ENCODE data around the gene HSP90AA1.
"Not testable (repeated sequence)": the region's sequence is repeated elsewhere in the genome, so short reads cannot be mapped to it uniquely, and the experiment has no call there.

HSP90AA1 gene

GRCh38 chr14:102078361-102078791 is 8.5 kb downstream of the HSP90AA1 start:
- not testable (repeated sequence) for DNase-seq (ENCODE audit: low read depth, low spot score); H3K4me3 ChIP-seq (ENCODE audit: low read length)

- DNase-seq (ENCODE audit: low read depth, low spot score): no peak
- H3K4me3 ChIP-seq (ENCODE audit: low read length): no peak overlapping the region
Observed at GRCh38 chr14:102077382-102077709, 9.5 kb downstream of the HSP90AA1 start.

GRCh38 chr14:102075155-102075554 is 11.7 kb downstream of the HSP90AA1 start:
- DNase-seq (ENCODE audit: low read depth, low spot score): no peak
- H3K4me3 ChIP-seq (ENCODE audit: low read length): no peak overlapping the region

- H3K4me3 ChIP-seq (ENCODE audit: low read length): no peak overlapping the region
- DNase-seq (ENCODE audit: low read depth, low spot score): no peak
Observed at GRCh38 chr14:102074415-102074964, 12.4 kb downstream of the HSP90AA1 start.

- no peak for DNase-seq (ENCODE audit: low read depth, low spot score)
Observed at GRCh38 chr14:102071283-102071998, 15.4 kb downstream of the HSP90AA1 start.

GRCh38 chr14:102066041-102066451 is 20.8 kb downstream of the HSP90AA1 start:
- DNase-seq (ENCODE audit: low read depth, low spot score): no peak
- no peak overlapping the region for H3K4me3 ChIP-seq (ENCODE audit: low read length)

More at GRCh38 chr14:102071283-102071998, 15.4 kb downstream of the HSP90AA1 start:
- no peak overlapping the region for H3K4me3 ChIP-seq (ENCODE audit: low read length)

GRCh38 chr14:102064590-102064989 is 22.3 kb downstream of the HSP90AA1 start:
- DNase-seq (ENCODE audit: low read depth, low spot score); H3K4me3 ChIP-seq (ENCODE audit: low read length): not testable (repeated sequence)

GRCh38 chr14:102063808-102064429 is 22.9 kb downstream of the HSP90AA1 start:
- DNase-seq (ENCODE audit: low read depth, low spot score): no peak
- H3K4me3 ChIP-seq (ENCODE audit: low read length): no peak overlapping the region

- no peak overlapping the region for H3K4me3 ChIP-seq (ENCODE audit: low read length)
- DNase-seq (ENCODE audit: low read depth, low spot score): peak; percentile 87
Observed at GRCh38 chr14:102063109-102063807, 23.6 kb downstream of the HSP90AA1 start.

GRCh38 chr14:102058961-102059360 is 27.9 kb downstream of the HSP90AA1 start:
- DNase-seq (ENCODE audit: low read depth, low spot score): no peak
- H3K4me3 ChIP-seq (ENCODE audit: low read length): no peak overlapping the region

GRCh38 chr14:102058146-102058545 is 28.7 kb downstream of the HSP90AA1 start:
- DNase-seq (ENCODE audit: low read depth, low spot score): no peak
- no peak overlapping the region for H3K4me3 ChIP-seq (ENCODE audit: low read length)

- no peak overlapping the region for H3K4me3 ChIP-seq (ENCODE audit: low read length)
- DNase-seq (ENCODE audit: low read depth, low spot score): no peak
Observed at GRCh38 chr14:102057480-102058114, 29.2 kb downstream of the HSP90AA1 start.

- no peak overlapping the region for H3K4me3 ChIP-seq (ENCODE audit: low read length)
- DNase-seq (ENCODE audit: low read depth, low spot score): no peak
Observed at GRCh38 chr14:102056694-102057442, 30.0 kb downstream of the HSP90AA1 start.

- no peak overlapping the region for H3K4me3 ChIP-seq (ENCODE audit: low read length)
- no peak for DNase-seq (ENCODE audit: low read depth, low spot score)
Observed at GRCh38 chr14:102055181-102055901, 31.5 kb downstream of the HSP90AA1 start.

- H3K4me3 ChIP-seq (ENCODE audit: low read length): no peak overlapping the region
- DNase-seq (ENCODE audit: low read depth, low spot score): no peak
Observed at GRCh38 chr14:102052522-102052921, 34.3 kb downstream of the HSP90AA1 start.

- no peak overlapping the region for H3K4me3 ChIP-seq (ENCODE audit: low read length)
- DNase-seq (ENCODE audit: low read depth, low spot score): no peak
Observed at GRCh38 chr14:102050625-102051024, 36.2 kb downstream of the HSP90AA1 start.

- H3K4me3 ChIP-seq (ENCODE audit: low read length): no peak overlapping the region
- no peak for DNase-seq (ENCODE audit: low read depth, low spot score)
Observed at GRCh38 chr14:102050026-102050405, 36.8 kb downstream of the HSP90AA1 start.

GRCh38 chr14:102049258-102050025 is 37.4 kb downstream of the HSP90AA1 start:
- H3K4me3 ChIP-seq (ENCODE audit: low read length): no peak overlapping the region
- no peak for DNase-seq (ENCODE audit: low read depth, low spot score)

All from Jurkat, Clone E6-1 (cell line).